ENCODE measurements around the gene IRS1.

GRCh38 chr2:226733189-226733858, 66.3 kb downstream of the IRS1 start:
- peak in 1 of 4 donors; percentile 11 for TF ChIP-seq POLR2AphosphoS5 (IDR thresholded peaks at IDR 0.05)
- TF ChIP-seq, protein P1, sequence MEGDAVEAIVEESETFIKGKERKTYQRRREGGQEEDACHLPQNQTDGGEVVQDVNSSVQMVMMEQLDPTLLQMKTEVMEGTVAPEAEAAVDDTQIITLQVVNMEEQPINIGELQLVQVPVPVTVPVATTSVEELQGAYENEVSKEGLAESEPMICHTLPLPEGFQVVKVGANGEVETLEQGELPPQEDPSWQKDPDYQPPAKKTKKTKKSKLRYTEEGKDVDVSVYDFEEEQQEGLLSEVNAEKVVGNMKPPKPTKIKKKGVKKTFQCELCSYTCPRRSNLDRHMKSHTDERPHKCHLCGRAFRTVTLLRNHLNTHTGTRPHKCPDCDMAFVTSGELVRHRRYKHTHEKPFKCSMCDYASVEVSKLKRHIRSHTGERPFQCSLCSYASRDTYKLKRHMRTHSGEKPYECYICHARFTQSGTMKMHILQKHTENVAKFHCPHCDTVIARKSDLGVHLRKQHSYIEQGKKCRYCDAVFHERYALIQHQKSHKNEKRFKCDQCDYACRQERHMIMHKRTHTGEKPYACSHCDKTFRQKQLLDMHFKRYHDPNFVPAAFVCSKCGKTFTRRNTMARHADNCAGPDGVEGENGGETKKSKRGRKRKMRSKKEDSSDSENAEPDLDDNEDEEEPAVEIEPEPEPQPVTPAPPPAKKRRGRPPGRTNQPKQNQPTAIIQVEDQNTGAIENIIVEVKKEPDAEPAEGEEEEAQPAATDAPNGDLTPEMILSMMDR (IDR thresholded peaks at IDR 0.05): no peak
